ENCODE data around the gene FGF14.

Gene FGF14

GRCh38 chr13:101708115-101708514 lies 693.7 kb downstream of the FGF14 start:
- DNase-seq (ENCODE audit: low spot score in 2 of 2): no peak
- H3K27ac Mint-ChIP-seq: no peak overlapping the region
- H3K4me3 Mint-ChIP-seq: no peak overlapping the region
- H3K9me3 Mint-ChIP-seq: no peaks in the 10 kb centered on the region
- no peaks in the 10 kb centered on the region for H3K36me3 Mint-ChIP-seq
- ATAC-seq: no peak
- peaks cover 8% of the 10 kb centered on the region for H3K4me1 Mint-ChIP-seq

DNA sequence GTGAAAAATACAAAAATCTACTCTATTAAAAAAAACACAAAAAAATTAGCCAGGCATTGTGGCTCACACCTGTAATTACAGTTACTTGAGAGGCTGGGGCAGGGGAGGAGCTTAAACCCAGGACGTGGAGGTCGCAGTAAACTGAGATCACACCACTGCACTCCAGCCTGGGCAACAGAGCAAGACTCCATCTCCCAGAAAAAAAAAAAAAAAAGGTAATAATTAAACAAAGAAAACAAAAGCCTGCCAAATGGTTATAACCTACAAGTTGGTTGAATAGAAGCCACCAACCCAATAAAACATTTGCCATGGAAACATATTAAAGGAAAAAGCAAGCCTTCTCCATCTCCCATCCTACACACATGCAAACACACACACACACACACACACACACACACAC lies 694.2 kb downstream of the FGF14 start:
- Mint-ChIP-seq H3K36me3 (no peaks in the 10 kb centered on the region), H3K4me1 (peaks cover 8% of the 10 kb centered on the region), H3K27ac (no peak overlapping the region), H3K4me3 (no peak overlapping the region), H3K9me3 (no peaks in the 10 kb centered on the region)
- DNase-seq (ENCODE audit: low spot score in 2 of 2) (no peak), ATAC-seq (no peak)

DNA sequence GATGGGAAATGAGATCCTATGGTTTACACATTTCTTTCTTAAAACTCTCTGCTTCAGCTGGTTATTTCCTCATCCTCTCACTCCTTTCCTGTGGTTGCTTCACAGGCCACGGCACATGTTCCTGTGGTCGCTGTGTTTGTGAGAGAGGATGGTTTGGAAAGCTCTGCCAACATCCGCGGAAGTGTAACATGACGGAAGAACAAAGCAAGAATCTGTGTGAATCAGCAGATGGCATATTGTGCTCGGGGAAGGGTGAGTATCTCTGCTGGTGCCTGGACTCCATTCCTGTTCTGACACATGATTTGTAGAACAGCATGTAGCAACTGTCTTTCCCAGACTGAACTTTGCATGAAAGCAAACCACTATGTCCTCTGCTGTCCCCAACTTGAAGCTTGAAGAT lies 695.2 kb downstream of the FGF14 start:
- no peaks in the 10 kb centered on the region for H3K9me3 Mint-ChIP-seq
- H3K4me3 Mint-ChIP-seq: no peak overlapping the region
- peak; percentile 57 for ATAC-seq

GRCh38 chr13:101703838-101704237 lies 698.0 kb downstream of the FGF14 start:
- H3K27ac Mint-ChIP-seq: no peak overlapping the region
- H3K36me3 Mint-ChIP-seq: no peaks in the 10 kb centered on the region
- H3K4me3 Mint-ChIP-seq: no peak overlapping the region
- ATAC-seq: no peak
- no peaks in the 10 kb centered on the region for H3K9me3 Mint-ChIP-seq
- H3K4me1 Mint-ChIP-seq: peaks cover 8% of the 10 kb centered on the region
- DNase-seq (ENCODE audit: low spot score in 2 of 2): no peak

More for the DNA sequence above, 695.2 kb downstream of the FGF14 start:
- Mint-ChIP-seq H3K36me3 (no peaks in the 10 kb centered on the region), H3K27ac (no peak overlapping the region), H3K4me1 (peaks cover 8% of the 10 kb centered on the region)
- no peak for DNase-seq (ENCODE audit: low spot score in 2 of 2)

DNA sequence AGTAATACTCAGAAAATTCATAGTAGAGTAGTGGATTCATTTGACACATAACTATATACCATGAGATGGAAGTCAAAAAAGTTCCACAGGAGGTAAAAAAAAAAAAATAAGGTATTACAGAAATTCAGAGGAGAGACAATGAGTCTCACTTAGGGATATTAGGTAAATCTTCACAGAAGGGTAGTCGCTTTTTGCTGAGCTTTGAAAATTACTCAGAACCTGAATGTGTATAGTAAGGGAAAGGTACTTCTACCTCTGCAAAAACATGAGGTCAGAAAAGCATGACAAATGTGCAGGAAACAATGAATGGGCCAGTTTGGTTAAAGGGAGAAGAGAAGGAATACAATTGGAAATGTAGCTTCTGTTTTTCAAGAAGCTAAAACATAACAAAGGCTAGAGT lies 698.8 kb downstream of the FGF14 start:
- H3K4me1 Mint-ChIP-seq: peaks cover 8% of the 10 kb centered on the region
- no peak overlapping the region for H3K4me3 Mint-ChIP-seq
- DNase-seq (ENCODE audit: low spot score in 2 of 2) (no peak), ATAC-seq (no peak)
- no peaks in the 10 kb centered on the region for H3K36me3 Mint-ChIP-seq
- H3K9me3 Mint-ChIP-seq: no peaks in the 10 kb centered on the region
- H3K27ac Mint-ChIP-seq: no peak overlapping the region

DNA sequence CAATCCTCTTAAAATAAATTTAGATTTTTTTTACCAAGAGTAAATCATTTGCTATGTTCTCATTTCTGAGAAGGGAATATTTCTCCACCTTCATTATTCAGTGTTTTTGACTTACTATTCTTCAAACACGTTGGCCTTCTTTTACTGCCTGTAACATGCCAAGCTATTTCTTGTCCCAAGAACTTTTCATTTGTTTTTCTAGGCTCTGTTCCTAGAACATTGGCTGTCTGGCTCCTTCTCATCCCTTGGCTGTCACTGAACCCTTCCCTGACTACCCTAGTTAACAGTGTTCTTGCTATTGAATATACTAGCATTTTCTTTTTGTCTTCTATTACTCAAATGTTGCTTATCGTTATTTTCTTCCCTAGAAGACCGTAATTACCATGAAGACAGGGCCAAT lies 701.2 kb downstream of the FGF14 start:
- ATAC-seq (no peak), DNase-seq (ENCODE audit: low spot score in 2 of 2) (no peak)
- Mint-ChIP-seq H3K36me3 (no peaks in the 10 kb centered on the region), H3K9me3 (no peaks in the 10 kb centered on the region), H3K4me1 (no peaks in the 10 kb centered on the region), H3K4me3 (no peak overlapping the region), H3K27ac (no peak overlapping the region)

GRCh38 chr13:101698400-101698799 lies 703.4 kb downstream of the FGF14 start:
- ATAC-seq (no peak), DNase-seq (ENCODE audit: low spot score in 2 of 2) (no peak)
- no peaks in the 10 kb centered on the region for H3K4me1 Mint-ChIP-seq
- no peak overlapping the region for H3K4me3 Mint-ChIP-seq
- no peaks in the 10 kb centered on the region for H3K36me3 Mint-ChIP-seq
- no peaks in the 10 kb centered on the region for H3K9me3 Mint-ChIP-seq
- H3K27ac Mint-ChIP-seq: no peak overlapping the region

GRCh38 chr13:101697745-101698144 lies 704.1 kb downstream of the FGF14 start:
- ATAC-seq: no peak
- H3K4me3 Mint-ChIP-seq: no peak overlapping the region
- no peak for DNase-seq (ENCODE audit: low spot score in 2 of 2)
- no peak overlapping the region for H3K27ac Mint-ChIP-seq
- H3K9me3 Mint-ChIP-seq: no peaks in the 10 kb centered on the region
- H3K36me3 Mint-ChIP-seq: no peaks in the 10 kb centered on the region
- no peaks in the 10 kb centered on the region for H3K4me1 Mint-ChIP-seq

DNA sequence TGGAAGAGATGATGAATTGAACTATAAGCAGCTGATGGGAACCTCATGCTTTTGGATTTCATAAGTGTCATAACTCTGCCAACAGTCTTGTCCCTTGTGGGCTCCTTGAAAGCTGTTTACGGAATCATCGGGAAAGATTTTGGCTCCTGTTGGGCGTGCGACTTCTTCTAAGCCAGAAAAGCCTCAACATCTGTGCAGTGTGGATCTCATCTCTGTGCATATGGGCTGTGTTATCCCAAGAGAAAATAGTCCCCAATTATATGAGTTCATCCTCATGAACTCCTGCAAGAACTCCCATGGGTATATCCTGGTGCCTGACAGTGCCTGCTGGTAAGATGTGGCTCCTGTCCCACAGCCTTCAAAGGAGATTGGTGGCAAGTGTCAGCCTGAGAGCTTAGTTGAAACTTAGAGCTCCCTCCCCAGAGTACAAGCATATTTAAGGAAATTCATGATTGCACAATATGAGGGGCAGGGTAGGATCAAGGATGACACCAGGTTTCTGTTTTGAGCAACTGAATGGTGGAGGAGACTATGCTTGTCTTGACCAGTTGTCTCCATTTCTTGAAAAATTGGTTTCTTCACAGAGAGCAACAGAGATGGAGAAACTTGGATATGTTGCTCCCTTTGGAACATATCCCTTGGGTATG lies 705.9 kb downstream of the FGF14 start:
- DNase-seq (ENCODE audit: low spot score in 2 of 2) (no peak), ATAC-seq (no peak)
- no peaks in the 10 kb centered on the region for H3K36me3 Mint-ChIP-seq
- H3K9me3 Mint-ChIP-seq: no peaks in the 10 kb centered on the region
- no peak overlapping the region for H3K4me3 Mint-ChIP-seq
- H3K4me1 Mint-ChIP-seq: no peaks in the 10 kb centered on the region
- H3K27ac Mint-ChIP-seq: no peak overlapping the region

GRCh38 chr13:101691341-101691860 lies 710.4 kb downstream of the FGF14 start:
- ATAC-seq (no peak), DNase-seq (ENCODE audit: low spot score in 2 of 2) (no peak)
- no peak overlapping the region for H3K27ac Mint-ChIP-seq
- H3K36me3 Mint-ChIP-seq: no peaks in the 10 kb centered on the region
- H3K9me3 Mint-ChIP-seq: no peaks in the 10 kb centered on the region
- H3K4me1 Mint-ChIP-seq: no peaks in the 10 kb centered on the region
- no peak overlapping the region for H3K4me3 Mint-ChIP-seq

DNA sequence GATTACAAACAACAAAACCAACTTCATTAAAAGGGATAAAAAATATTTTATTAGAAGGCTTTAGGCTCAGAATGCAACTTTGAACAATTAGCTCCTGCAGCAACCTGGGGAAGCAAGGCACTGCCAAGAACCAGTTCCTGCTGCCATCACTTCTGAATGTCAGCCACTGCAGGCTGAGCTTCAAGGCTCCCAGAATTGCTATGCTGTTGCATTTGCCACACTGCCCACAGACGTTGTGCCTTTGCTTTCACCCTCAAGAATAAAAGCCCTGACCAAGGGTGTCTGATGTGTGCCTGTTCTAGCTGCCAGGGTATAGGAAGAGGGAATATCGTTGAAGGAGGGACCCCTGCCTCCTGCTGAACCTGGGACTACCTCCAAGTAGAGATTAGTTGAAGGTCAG lies 711.0 kb downstream of the FGF14 start:
- no peak overlapping the region for H3K27ac Mint-ChIP-seq
- H3K4me1 Mint-ChIP-seq: no peaks in the 10 kb centered on the region
- no peaks in the 10 kb centered on the region for H3K36me3 Mint-ChIP-seq
- ATAC-seq (peak; percentile 13), DNase-seq (ENCODE audit: low spot score in 2 of 2) (no peak)
- no peak overlapping the region for H3K4me3 Mint-ChIP-seq
- no peaks in the 10 kb centered on the region for H3K9me3 Mint-ChIP-seq

DNA sequence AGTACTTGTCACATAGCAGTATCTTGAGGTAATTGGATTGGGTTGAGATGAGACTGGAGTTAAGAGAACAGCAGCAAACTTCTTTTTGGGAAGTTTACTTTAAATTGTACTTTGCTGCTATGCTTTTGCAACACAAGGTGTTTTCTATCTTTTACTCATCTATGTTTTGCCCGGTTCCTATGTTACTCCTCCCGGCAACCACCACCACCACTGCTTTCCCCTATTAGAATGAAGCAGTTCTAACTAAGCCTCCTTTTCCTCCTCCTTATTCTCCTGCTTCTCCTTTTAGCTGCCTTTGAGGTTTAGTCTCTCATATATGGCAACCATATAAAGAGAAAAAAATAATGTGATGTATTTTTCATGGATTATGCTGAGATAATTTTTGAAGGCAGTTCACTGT lies 715.8 kb downstream of the FGF14 start:
- Mint-ChIP-seq H3K9me3 (no peaks in the 10 kb centered on the region), H3K4me1 (no peaks in the 10 kb centered on the region), H3K4me3 (no peak overlapping the region), H3K27ac (no peak overlapping the region), H3K36me3 (no peaks in the 10 kb centered on the region)
- no peak for ATAC-seq
- no peak for DNase-seq (ENCODE audit: low spot score in 2 of 2)

GRCh38 chr13:101681834-101682233 lies 720.0 kb downstream of the FGF14 start:
- no peak overlapping the region for H3K4me3 Mint-ChIP-seq
- ATAC-seq (no peak), DNase-seq (ENCODE audit: low spot score in 2 of 2) (no peak)
- H3K4me1 Mint-ChIP-seq: no peaks in the 10 kb centered on the region
- no peaks in the 10 kb centered on the region for H3K9me3 Mint-ChIP-seq
- no peaks in the 10 kb centered on the region for H3K36me3 Mint-ChIP-seq
- H3K27ac Mint-ChIP-seq: no peak overlapping the region

GRCh38 chr13:101673360-101674105 lies 728.3 kb downstream of the FGF14 start:
- Mint-ChIP-seq H3K36me3 (no peaks in the 10 kb centered on the region), H3K9me3 (peaks cover 5% of the 10 kb centered on the region), H3K27ac (no peak overlapping the region), H3K4me1 (no peaks in the 10 kb centered on the region), H3K4me3 (no peak overlapping the region)
- ATAC-seq (peak; percentile 42), DNase-seq (ENCODE audit: low spot score in 2 of 2) (no peak)

GRCh38 chr13:101661839-101662238 lies 740.0 kb downstream of the FGF14 start:
- ATAC-seq (no peak), DNase-seq (ENCODE audit: low spot score in 2 of 2) (no peak)
- H3K36me3 Mint-ChIP-seq: no peaks in the 10 kb centered on the region
- H3K4me1 Mint-ChIP-seq: no peaks in the 10 kb centered on the region
- no peaks in the 10 kb centered on the region for H3K9me3 Mint-ChIP-seq
- H3K27ac Mint-ChIP-seq: no peak overlapping the region
- H3K4me3 Mint-ChIP-seq: no peak overlapping the region

All from stimulated activated effector memory CD8-positive, alpha-beta T cell treated with anti-CD3 and anti-CD28 coated beads, Interleukin-12 subunit alpha, Interleukin-12 subunit beta, amount 100 ng/mL, for 72 hours (primary cell).